Stomach (tissue), 9 donors: Measurements from ENCODE around the gene DYNC1I1. TPM values are rescaled to one million over a fixed set of nuclear protein-coding genes. Genes with fewer than 3 reads are reported as not detected.
A peak's percentile ranks its signal among the peaks of the same experiment; 100 is the strongest.

ENCODE experiments used
- DNase-seq, 2 donors: peaks; one replicate each; pipeline versions ENCODE4 v3.0.0 to v3.0.0-alpha.2; 2013 to 2019
- H3K27ac ChIP-seq, 5 donors: fragments of 200-600 bp in 4 of 5; sonication (generic) in 4 of 5; one replicate each; pipeline ENCODE4 v1.5.1; 2013 to 2019; ENCODE audit warnings: mild to moderate bottlenecking in 1 of 5, moderate library complexity in 1 of 5
- H3K27me3 ChIP-seq, 3 donors: fragments of 200-600 bp; sonication (generic); one replicate each; pipeline ENCODE4 v1.5.1; 2017 to 2019; ENCODE audit warnings: mixed run types in 1 of 3
- H3K36me3 ChIP-seq, 4 donors: fragments of 200-600 bp; sonication (generic); 1 replicate in 3 of 4; 2 replicates in 1 of 4; pipeline ENCODE4 v1.5.1; 2016 to 2019
- H3K4me1 ChIP-seq, 4 donors: fragments of 200-600 bp; sonication (generic); one replicate each; pipeline ENCODE4 v1.5.1; 2016 to 2019
- H3K4me3 ChIP-seq, 4 donors: fragments of 200-600 bp; sonication (generic) in 3 of 4; one replicate each; pipeline ENCODE4 v1.5.1; 2016 to 2019; ENCODE audit warnings: mild to moderate bottlenecking in 1 of 4
- H3K9me3 ChIP-seq, 4 donors: fragments of 200-600 bp; sonication (generic); one replicate each; pipeline ENCODE4 v1.5.1; 2016 to 2019
- EP300 ChIP-seq: sonication (generic); formaldehyde crosslinking; IDR thresholded peaks from one replicate; pipeline ENCODE4 v1.6.1; 2017; ENCODE audit warnings: antibody characterized with exemption
- POLR2A ChIP-seq, 4 donors: fragments of 450-650 bp; IDR thresholded peaks; one replicate each; pipeline ENCODE4 v1.6.1; 2016; ENCODE audit warnings: antibody characterized with exemption in 4 of 4, control low read depth in 2 of 4, mild to moderate bottlenecking in 1 of 4, moderate library complexity in 1 of 4
- POLR2AphosphoS5 ChIP-seq, 3 donors: sonication (generic); formaldehyde crosslinking; IDR thresholded peaks; one replicate each; pipeline ENCODE4 v1.6.1; 2016; ENCODE audit warnings: antibody characterized with exemption in 3 of 3
- whole genome bisulfite sequencing, 5 donors: extraction: QIAGEN DNeasy Blood & Tissue Kit in 3 of 5; methylation state at CpG; one replicate each; pipeline versions ENCODE4 v1.1.5 to v1.1.7; 2013 to 2018; 5-methylcytosine and 5-hydroxymethylcytosine counted together
- intact Hi-C: fragments of 100-400 bp; cut with DNase I; formaldehyde crosslinking; loops from one replicate; pipeline ENCODE4 v1.15.1; 2023; ENCODE audit warnings: low total_unique reads
- polyA plus RNA-seq, 3 donors: library from polyadenylated mRNA; stranded (reverse); fragments of 200-250 nt; gene quantifications; one replicate each; pipeline ENCODE4 v1.2.3, GENCODE V29; 2013
- total RNA-seq, 5 donors: library from RNA; depleted of rRNA; stranded (reverse); fragments of >200 nt; gene quantifications; one replicate each; pipeline versions ENCODE4 v1.1.0 to v1.2.3, GENCODE V29; 2014 to 2016
- TF ChIP-seq, protein P1 (sequence below), 7 experiments: fragments of 450-650 bp in 4 of 7; fragments of 200-600 bp in 3 of 7; sonication (generic) in 3 of 7; IDR thresholded peaks; one replicate each; pipeline ENCODE4 v1.5.1; 2016 to 2019; ENCODE audit warnings: antibody characterized with exemption in 7 of 7, control low read depth in 2 of 7, mild to moderate bottlenecking in 1 of 7
- donor health status: healthy with polysubstance abuse.
- donor health status: Bipolar disorder and iron deficiency.
- donor health status: healthy.

DYNC1I1 gene
- total and polyA plus RNA-seq, 8 donors, result 0.93 to 69.4 (median 5.3) TPM

GRCh38 chr7:96033009-96033598 lies 260.8 kb downstream of the DYNC1I1 start:
- Histone ChIP-seq H3K4me1 (peaks cover 0 to 6% (median 0%) of the 10 kb centered on the region in 4 donors), H3K27ac (no peak overlapping the region), H3K4me3 (no peak overlapping the region), H3K36me3 (peaks cover 0 to 2% (median 0%) of the 10 kb centered on the region in 4 donors), H3K9me3 (no peaks in the 10 kb centered on the region), H3K27me3 (no peaks in the 10 kb centered on the region)
- intact Hi-C loops, result no loop called here
- DNase-seq, result peak in 1 of 2 donors; percentile 22
- 84 to 92% (median 87%) methylated on average over 4 of the region's 4 CpGs for WGBS, 5 donors
- no peak for TF ChIP-seq POLR2A (IDR thresholded peaks at IDR 0.05)

DNA sequence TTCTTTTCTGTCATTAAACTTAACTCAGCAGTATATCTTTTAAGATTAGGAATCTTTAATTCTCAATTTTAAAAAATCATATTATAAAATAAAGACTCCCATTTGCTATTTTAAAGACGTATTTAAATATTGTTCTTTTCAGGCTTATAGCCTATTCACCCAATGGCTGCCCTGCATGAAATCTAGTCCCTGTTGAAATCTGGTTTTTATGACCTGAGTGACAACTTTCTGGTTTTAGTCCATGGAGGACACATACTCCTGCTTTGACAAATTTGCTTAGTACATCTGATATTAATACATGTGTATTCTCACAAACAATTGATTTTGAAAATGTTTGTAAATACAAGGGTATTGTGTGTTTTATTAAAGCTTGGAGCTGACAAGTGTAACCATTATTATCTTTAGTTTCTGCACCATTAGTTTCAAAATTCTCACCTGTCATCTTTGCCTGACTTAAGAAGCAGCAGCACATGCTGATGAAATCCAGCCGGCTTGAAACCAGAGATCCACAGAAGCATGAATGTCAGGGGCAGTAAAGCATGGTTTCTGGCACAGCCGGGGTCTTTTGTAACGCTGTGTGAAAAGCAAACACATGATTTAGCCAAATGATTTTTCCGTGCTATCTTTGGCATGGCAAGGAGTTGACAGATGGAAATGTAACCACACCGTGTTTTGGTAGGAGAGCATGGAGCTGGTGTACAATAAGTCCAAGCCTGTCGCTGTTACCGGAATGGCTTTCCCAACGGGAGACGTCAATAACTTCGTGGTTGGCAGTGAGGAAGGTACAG lies 262.8 kb downstream of the DYNC1I1 start:
- Histone ChIP-seq H3K4me1 (peaks cover 0 to 6% (median 0%) of the 10 kb centered on the region in 4 donors), H3K9me3 (no peaks in the 10 kb centered on the region), H3K27ac (no peak overlapping the region), H3K4me3 (no peak overlapping the region), H3K36me3 (peaks cover 0 to 6% (median 0%) of the 10 kb centered on the region in 4 donors), H3K27me3 (no peaks in the 10 kb centered on the region)
- peak in 1 of 2 donors; percentile 11 for DNase-seq
- WGBS, 5 donors, result 39 to 61% (median 46%) methylated on average over 11 of the region's 11 CpGs
- TF ChIP-seq POLR2A (IDR thresholded peaks at IDR 0.05) (no peak), EP300 (no peak), POLR2AphosphoS5 (IDR thresholded peaks at IDR 0.05) (no peak)
- TF ChIP-seq, protein P1, sequence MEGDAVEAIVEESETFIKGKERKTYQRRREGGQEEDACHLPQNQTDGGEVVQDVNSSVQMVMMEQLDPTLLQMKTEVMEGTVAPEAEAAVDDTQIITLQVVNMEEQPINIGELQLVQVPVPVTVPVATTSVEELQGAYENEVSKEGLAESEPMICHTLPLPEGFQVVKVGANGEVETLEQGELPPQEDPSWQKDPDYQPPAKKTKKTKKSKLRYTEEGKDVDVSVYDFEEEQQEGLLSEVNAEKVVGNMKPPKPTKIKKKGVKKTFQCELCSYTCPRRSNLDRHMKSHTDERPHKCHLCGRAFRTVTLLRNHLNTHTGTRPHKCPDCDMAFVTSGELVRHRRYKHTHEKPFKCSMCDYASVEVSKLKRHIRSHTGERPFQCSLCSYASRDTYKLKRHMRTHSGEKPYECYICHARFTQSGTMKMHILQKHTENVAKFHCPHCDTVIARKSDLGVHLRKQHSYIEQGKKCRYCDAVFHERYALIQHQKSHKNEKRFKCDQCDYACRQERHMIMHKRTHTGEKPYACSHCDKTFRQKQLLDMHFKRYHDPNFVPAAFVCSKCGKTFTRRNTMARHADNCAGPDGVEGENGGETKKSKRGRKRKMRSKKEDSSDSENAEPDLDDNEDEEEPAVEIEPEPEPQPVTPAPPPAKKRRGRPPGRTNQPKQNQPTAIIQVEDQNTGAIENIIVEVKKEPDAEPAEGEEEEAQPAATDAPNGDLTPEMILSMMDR (IDR thresholded peaks at IDR 0.05), result no peak
- intact Hi-C loops, result no loop called here

DNA sequence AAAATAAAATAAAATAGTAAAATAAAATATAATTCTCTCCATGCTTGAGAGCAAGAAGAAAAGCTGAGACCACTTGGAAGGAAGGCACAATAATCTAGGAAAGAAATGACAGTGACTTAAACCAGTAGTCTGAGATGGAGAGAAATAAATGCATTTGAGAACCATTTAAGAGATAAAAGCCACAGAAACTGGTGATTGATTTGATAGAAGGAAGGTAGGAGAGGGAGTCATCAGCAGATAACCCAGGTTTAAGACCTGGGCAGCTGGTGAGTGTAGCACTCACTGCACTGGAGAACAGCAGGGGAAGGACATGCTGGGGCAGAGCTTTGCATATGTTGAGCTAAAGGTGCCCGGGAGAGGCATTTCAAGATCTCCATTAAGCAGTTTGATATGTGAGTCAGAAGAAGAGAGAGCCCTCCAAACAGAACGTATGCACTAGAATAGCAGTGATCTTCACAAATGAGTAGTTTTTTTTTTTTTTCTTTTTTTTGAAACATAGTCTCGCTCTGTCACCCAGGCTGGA lies 268.0 kb downstream of the DYNC1I1 start:
- H3K4me1 ChIP-seq, result peaks cover 0 to 2% (median 0%) of the 10 kb centered on the region in 4 donors
- no peaks in the 10 kb centered on the region for H3K9me3 ChIP-seq
- no peaks in the 10 kb centered on the region for H3K27me3 ChIP-seq
- H3K36me3 ChIP-seq, result peaks cover 0 to 6% (median 0%) of the 10 kb centered on the region in 4 donors
- WGBS, 5 donors, result 71 to 82% (median 76%) methylated on average over 3 of the region's 3 CpGs
- intact Hi-C loops, result no loop called here
- no peak for TF ChIP-seq EP300
- no peak for TF ChIP-seq POLR2AphosphoS5 (IDR thresholded peaks at IDR 0.05)
- TF ChIP-seq, protein P1 (IDR thresholded peaks at IDR 0.05), result no peak
- no peak for TF ChIP-seq POLR2A (IDR thresholded peaks at IDR 0.05)
- H3K27ac ChIP-seq, result no peak overlapping the region
- H3K4me3 ChIP-seq, result no peak overlapping the region
- DNase-seq, result no peak

GRCh38 chr7:96041171-96041570 lies 268.8 kb downstream of the DYNC1I1 start:
- H3K27ac ChIP-seq, result no peak overlapping the region
- no peaks in the 10 kb centered on the region for H3K27me3 ChIP-seq
- 87 to 100% (median 92%) methylated on average over 1 of the region's 1 CpG for WGBS, 5 donors
- TF ChIP-seq, protein P1 (IDR thresholded peaks at IDR 0.05), result no peak
- no peak for TF ChIP-seq EP300
- intact Hi-C loops, result no loop called here
- peak in 1 of 2 donors; percentile 10 for DNase-seq
- H3K9me3 ChIP-seq, result no peaks in the 10 kb centered on the region
- no peaks in the 10 kb centered on the region for H3K4me1 ChIP-seq
- peaks cover 0 to 6% (median 0%) of the 10 kb centered on the region in 4 donors for H3K36me3 ChIP-seq
- H3K4me3 ChIP-seq, result no peak overlapping the region
